T-cell (primary cell): ENCODE results near the gene MRPL27. TPM values are rescaled to one million over a fixed set of nuclear protein-coding genes. Genes with fewer than 3 reads are reported as not detected.
A peak's percentile ranks its signal among the peaks of the same experiment; 100 is the strongest.
"Not testable (repeated sequence)": the region's sequence is repeated elsewhere in the genome, so short reads cannot be mapped to it uniquely, and the experiment has no call there.

Experiments used
- ATAC-seq, 4 experiments: fragments of 200-7000 bp in 3 of 4; fragments of 150-1000 bp in 1 of 4; cut with Tn5 transposase; replicated peaks in 1 of 4; 1 replicate in 3 of 4; 2 replicates in 1 of 4; pipeline ENCODE4 v1.10.0; 2021; ENCODE audit warnings: moderate library complexity in 3 of 4, mild to moderate bottlenecking in 2 of 4, moderate number of reproducible peaks in 1 of 4
- CTCF ChIA-PET, 2 donors: fragments of 300-600 bp; sonication (Branson Sonifier 250); formaldehyde crosslinking; loops; one replicate each; lab custom pipeline; 2022; ENCODE audit warnings: antibody characterized with exemption in 2 of 2; lab: Charles Lee
- POLR2A ChIA-PET, 2 donors: fragments of 300-600 bp; sonication (Branson Sonifier 250); formaldehyde crosslinking; loops; one replicate each; lab custom pipeline; 2022; ENCODE audit warnings: antibody characterized with exemption in 2 of 2; lab: Charles Lee
- DNase-seq, 35 experiments: peaks; one replicate each; pipeline versions ENCODE4 v3.0.0 to v3.0.0-alpha.2; 2013 to 2023
- H3K27ac ChIP-seq: one replicate; pipeline ENCODE4 v1.5.1; 2013; ENCODE audit warnings: low read length
- H3K27me3 ChIP-seq, 2 experiments: replicated peaks in 1 of 2; 1 replicate in 1 of 2; 2 replicates in 1 of 2; pipeline versions ENCODE4 v1.6.1 to v1.7.0; 2013; ENCODE audit warnings: low read length in 1 of 2, mixed read lengths in 1 of 2; ENCODE audit not compliant: control insufficient read depth in 2 of 2, insufficient read depth in 2 of 2; ENCODE audit errors: extremely low read depth in 1 of 2
- H3K36me3 ChIP-seq, 2 donors: 1 replicate in 1 of 2; 2 replicates in 1 of 2; pipeline versions ENCODE4 v1.6.1 to v1.7.0; 2013; ENCODE audit warnings: low read length in 1 of 2; ENCODE audit not compliant: control insufficient read depth in 2 of 2, insufficient read depth in 1 of 2; ENCODE audit errors: extremely low read depth in 1 of 2
- H3K4me1 ChIP-seq, 2 experiments: 1 replicate in 1 of 2; 2 replicates in 1 of 2; pipeline versions ENCODE4 v1.6.1 to v1.7.0; 2013; ENCODE audit warnings: low read length in 2 of 2, mixed read lengths in 1 of 2; ENCODE audit not compliant: insufficient read depth in 2 of 2, control insufficient read depth in 1 of 2; ENCODE audit errors: extremely low read depth in 1 of 2
- H3K4me3 ChIP-seq, 2 donors: 1 replicate in 1 of 2; 2 replicates in 1 of 2; pipeline versions ENCODE4 v1.5.1 to v1.7.0; 2013; ENCODE audit warnings: mild to moderate bottlenecking in 2 of 2, low read length in 1 of 2, moderate library complexity in 1 of 2; ENCODE audit not compliant: control insufficient read depth in 1 of 2; ENCODE audit errors: extremely low read depth in 1 of 2
- H3K9me3 ChIP-seq: 2 replicates; pipeline ENCODE4 v1.7.0; 2013
- H3K27ac Mint-ChIP-seq, 2 donors: one replicate each; pipeline ENCODE4 v1.8.0; 2020 to 2021; ENCODE audit warnings: mild to moderate bottlenecking in 2 of 2, mixed read lengths in 2 of 2
- H3K27me3 Mint-ChIP-seq, 2 donors: one replicate each; pipeline ENCODE4 v1.8.0; 2021 to 2022; ENCODE audit warnings: mixed read lengths in 2 of 2
- H3K36me3 Mint-ChIP-seq: one replicate; pipeline ENCODE4 v1.8.0; 2021; ENCODE audit warnings: mixed read lengths
- H3K4me1 Mint-ChIP-seq, 3 donors: one replicate each; pipeline ENCODE4 v1.8.0; 2020 to 2022; ENCODE audit warnings: mixed read lengths in 3 of 3, mild to moderate bottlenecking in 1 of 3
- H3K4me3 Mint-ChIP-seq, 3 donors: one replicate each; pipeline ENCODE4 v1.8.0; 2020 to 2022; ENCODE audit warnings: mild to moderate bottlenecking in 3 of 3, mixed read lengths in 3 of 3, moderate library complexity in 3 of 3
- H3K9me3 Mint-ChIP-seq, 3 donors: one replicate each; pipeline ENCODE4 v1.8.0; 2020 to 2022; ENCODE audit warnings: mixed read lengths in 3 of 3
- WGBS: methylation state at CpG from one replicate; pipeline ENCODE4 v1.1.5; 2013; ENCODE audit warnings: missing lambda C conversion rate; ENCODE audit not compliant: insufficient coverage; 5-methylcytosine and 5-hydroxymethylcytosine counted together
- total RNA-seq, 35 experiments: library from RNA in 6 of 35; stranded (reverse) in 6 of 35; fragments of 120-200 nt in 1 of 35; gene quantifications; one replicate each; pipeline versions ENCODE4 v1.2.1 to v1.2.4 and lab custom pipeline; 2013 to 2026

MRPL27 gene
- 10 to 100 TPM; 26.0 to 35.0 (median 31.2) TPM for total RNA-seq
- 32.4 TPM for total RNA-seq (2013)
- total RNA-seq (lab: John Stamatoyannopoulos, UW), result 18.9 to 55.5 (median 28.7) reads per million in 29 experiments

- H3K27me3 Mint-ChIP-seq, result no peaks in the 10 kb centered on the region
- ChIA-PET CTCF (interaction anchor here (0.6 to 2.7 kb wide), 6 partner anchors 11 to 25 kb away, joined by 3 to 10 read pairs (median 6); partner anchors contain the start of gene LRRC59 (in 1 of the 2)), POLR2A (interaction anchor here in 1 of 2 donors (0.6 kb wide), 2 partner anchors 13 to 170 kb away, joined by 3 read pairs; no protein-coding TSS in a partner anchor)
- WGBS, result under 1% methylated on average over 38 of the region's 42 CpGs
- Histone ChIP-seq H3K9me3 (no peaks in the 10 kb centered on the region), H3K27ac (peak within 1 kb of the TSS; percentile 89), H3K4me3 (peak within 1 kb of the TSS; percentile 86 to 94), H3K36me3 (peaks cover 0 to 28% of the 10 kb centered on the region in 2 donors), H3K27me3 (no peaks in the 10 kb centered on the region), H3K4me1 (peaks cover 5 to 24% of the 10 kb centered on the region in 2 experiments)
- peak; percentile 72 to 91 (median 83) for DNase-seq
- H3K4me3 Mint-ChIP-seq, result peak within 1 kb of the TSS; percentile 91 to 99 (median 99)
- H3K4me1 Mint-ChIP-seq, result peaks cover 22 to 33% (median 26%) of the 10 kb centered on the region in 3 donors
- H3K36me3 Mint-ChIP-seq, result peaks cover 33% of the 10 kb centered on the region
- H3K27ac Mint-ChIP-seq, result peak within 1 kb of the TSS; percentile 100
- peak; percentile 92 to 95 (median 94) for ATAC-seq
- no peaks in the 10 kb centered on the region for H3K9me3 Mint-ChIP-seq
These were observed at the start of gene MRPL27, which contains the start of gene EME1 for GRCh38 chr17:50372758-50373556. TSS of gene MRPL27 (minus strand) at chr17:50373184. CDS start at chr17:50373170, 14 bp downstream. TSS of gene EME1 (plus strand) at chr17:50373229. CDS start at chr17:50375209, 1,980 bp downstream.

GRCh38 chr17:50422738-50423137, 49.8 kb upstream of the MRPL27 start:
- Histone ChIP-seq H3K27ac (no peak overlapping the region), H3K4me1 (peaks cover 19 to 43% of the 10 kb centered on the region in 2 experiments), H3K9me3 (no peaks in the 10 kb centered on the region), H3K36me3 (no peaks in the 10 kb centered on the region), H3K4me3 (no peak overlapping the region), H3K27me3 (no peaks in the 10 kb centered on the region)
- H3K27ac Mint-ChIP-seq, result peak overlapping the region in 1 of 2 donors; percentile 34
- whole genome bisulfite sequencing, result no CpG with 5 or more reads among the region's 2 CpGs
- H3K4me3 Mint-ChIP-seq, result no peak overlapping the region
- H3K9me3 Mint-ChIP-seq, result peaks cover 2 to 7% (median 6%) of the 10 kb centered on the region in 3 donors
- ATAC-seq (no peak), DNase-seq (no peak)
- ChIA-PET POLR2A (interaction anchor here in 1 of 2 donors (0.6 kb wide), 1 partner anchor 23 kb away, joined by 4 read pairs; no protein-coding TSS in a partner anchor), CTCF (no interaction called here)
- H3K36me3 Mint-ChIP-seq, result peaks cover 3% of the 10 kb centered on the region
- peaks cover 33 to 50% (median 43%) of the 10 kb centered on the region in 3 donors for H3K4me1 Mint-ChIP-seq
- peaks cover 0 to 2% of the 10 kb centered on the region in 2 donors for H3K27me3 Mint-ChIP-seq

GRCh38 chr17:50421308-50422051, 48.5 kb upstream of the MRPL27 start:
- peak overlapping the region; percentile 66 to 78 (median 66) for H3K4me3 Mint-ChIP-seq
- CTCF ChIA-PET, result interaction anchor here (0.6 to 1.7 kb wide), 6 partner anchors 13 to 85 kb away, joined by 3 to 18 read pairs (median 4); partner anchors contain the start of gene LRRC59 (in 1 of the 2)
- Histone ChIP-seq H3K4me3 (peak overlapping the region; percentile 26 to 45), H3K27me3 (no peaks in the 10 kb centered on the region), H3K4me1 (peaks cover 16 to 30% of the 10 kb centered on the region in 2 experiments), H3K36me3 (no peaks in the 10 kb centered on the region), H3K27ac (peak overlapping the region; percentile 76), H3K9me3 (no peaks in the 10 kb centered on the region)
- H3K27ac Mint-ChIP-seq, result peak overlapping the region; percentile 91 to 94
- H3K27me3 Mint-ChIP-seq, result peaks cover 0 to 2% of the 10 kb centered on the region in 2 donors
- H3K9me3 Mint-ChIP-seq, result peaks cover 2 to 7% (median 6%) of the 10 kb centered on the region in 3 donors
- peaks cover 3% of the 10 kb centered on the region for H3K36me3 Mint-ChIP-seq
- ATAC-seq (peak in 1 of 4 experiments; percentile 39), DNase-seq (peak in 1 of 35 experiments; percentile 31)
- no CpG with 5 or more reads among the region's 3 CpGs for WGBS
- POLR2A ChIA-PET, result interaction anchor here (0.6 kb wide), 2 partner anchors 35 to 143 kb away, joined by 3 read pairs; no protein-coding TSS in a partner anchor
- peaks cover 20 to 37% (median 31%) of the 10 kb centered on the region in 3 donors for H3K4me1 Mint-ChIP-seq

GRCh38 chr17:50420419-50421112, 47.6 kb upstream of the MRPL27 start:
- ATAC-seq (no peak), DNase-seq (no peak)
- Histone ChIP-seq H3K36me3 (no peaks in the 10 kb centered on the region), H3K27ac (peak overlapping the region; percentile 76), H3K9me3 (no peaks in the 10 kb centered on the region), H3K4me1 (peaks cover 14 to 24% of the 10 kb centered on the region in 2 experiments), H3K27me3 (no peaks in the 10 kb centered on the region), H3K4me3 (no peak overlapping the region)
- H3K4me1 Mint-ChIP-seq, result peaks cover 17 to 34% (median 29%) of the 10 kb centered on the region in 3 donors
- peaks cover 0 to 2% of the 10 kb centered on the region in 2 donors for H3K27me3 Mint-ChIP-seq
- H3K9me3 Mint-ChIP-seq, result peaks cover 2 to 7% (median 6%) of the 10 kb centered on the region in 3 donors
- CTCF ChIA-PET, result interaction anchor here in 1 of 2 donors (1.0 to 1.7 kb wide), 3 partner anchors 22 to 86 kb away, joined by 3 to 18 read pairs (median 4); partner anchors contain the start of gene LRRC59
- peak overlapping the region in 2 of 3 donors; percentile 66 for H3K4me3 Mint-ChIP-seq
- WGBS, result 97% methylated on average over 6 of the region's 6 CpGs
- peak overlapping the region; percentile 91 to 94 for H3K27ac Mint-ChIP-seq
- H3K36me3 Mint-ChIP-seq, result peaks cover 3% of the 10 kb centered on the region
- POLR2A ChIA-PET, result no interaction called here

- DNase-seq, H3K27me3 ChIP-seq, H3K9me3 ChIP-seq, POLR2A ChIA-PET, H3K36me3 ChIP-seq, CTCF ChIA-PET, H3K27me3 Mint-ChIP-seq, H3K27ac ChIP-seq, H3K36me3 Mint-ChIP-seq, H3K9me3 Mint-ChIP-seq, ATAC-seq, H3K4me3 ChIP-seq: not testable (repeated sequence)
- Mint-ChIP-seq H3K27ac (peak overlapping the region in 1 of 2 donors; percentile 71), H3K4me1 (peaks cover 14 to 31% (median 27%) of the 10 kb centered on the region in 3 donors), H3K4me3 (peak overlapping the region in 1 of 3 donors; percentile 22)
- H3K4me1 ChIP-seq, result peaks cover 11 to 16% of the 10 kb centered on the region in 2 experiments
- 97% methylated on average over 3 of the region's 10 CpGs for WGBS
These were observed 46.6 kb upstream of the MRPL27 start for GRCh38 chr17:50419577-50419976.
